HG03469 (cell line): ENCODE results near the gene LRP1-AS.

Experiments
- ATAC-seq: cut with Tn5 transposase; IDR thresholded peaks from one replicate; pipeline ENCODE4 v1.9.1; 2021; ENCODE audit warnings: mild to moderate bottlenecking, moderate library complexity, moderate number of reproducible peaks; ENCODE audit not compliant: unreplicated experiment

Gene LRP1-AS

GRCh38 chr12:57142121-57142520 lies 5.3 kb downstream of the LRP1-AS start:
- no peak for ATAC-seq

DNA sequence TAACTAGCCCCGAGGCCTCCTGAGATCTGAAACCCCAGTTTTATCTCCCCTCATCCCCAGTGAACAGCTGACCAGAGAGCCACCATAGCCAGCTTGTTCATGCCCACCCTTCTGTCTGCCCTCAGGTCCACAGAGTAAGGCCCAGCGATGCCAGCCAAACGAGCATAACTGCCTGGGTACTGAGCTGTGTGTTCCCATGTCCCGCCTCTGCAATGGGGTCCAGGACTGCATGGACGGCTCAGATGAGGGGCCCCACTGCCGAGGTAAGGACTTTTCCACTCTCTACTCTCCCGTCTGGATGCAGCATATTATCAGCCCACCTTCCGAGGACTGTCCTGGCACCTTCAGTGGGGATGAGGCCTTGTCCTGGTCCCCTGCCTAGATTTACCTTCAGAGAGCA lies 6.2 kb downstream of the LRP1-AS start:
- ATAC-seq, result no peak

- ATAC-seq, result no peak
These were observed 7.4 kb downstream of the LRP1-AS start for GRCh38 chr12:57139796-57140649.

- ATAC-seq, result no peak
These were observed 8.7 kb downstream of the LRP1-AS start for GRCh38 chr12:57138526-57139272.

GRCh38 chr12:57135527-57136326 lies 11.7 kb downstream of the LRP1-AS start:
- ATAC-seq, result no peak

DNA sequence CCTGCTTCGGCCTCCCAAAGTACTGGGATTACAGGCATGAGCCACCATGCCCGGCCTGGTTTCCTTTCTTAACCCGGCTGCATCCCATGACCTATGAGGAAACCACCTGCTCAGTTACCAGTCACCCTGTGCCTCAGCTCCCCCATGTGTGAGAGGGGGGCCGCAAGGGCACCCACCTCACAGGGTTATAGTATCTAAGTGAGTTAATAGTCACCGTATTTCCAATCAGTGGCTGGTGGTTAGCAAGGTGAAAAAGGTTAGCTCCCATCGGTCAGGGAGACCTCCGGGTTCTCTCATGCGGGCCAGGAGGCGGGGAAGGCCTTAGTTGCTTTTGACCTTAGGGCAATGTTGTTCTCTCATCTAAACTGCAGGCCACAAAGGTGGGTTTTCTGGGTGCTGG lies 12.5 kb downstream of the LRP1-AS start:
- no peak for ATAC-seq

DNA sequence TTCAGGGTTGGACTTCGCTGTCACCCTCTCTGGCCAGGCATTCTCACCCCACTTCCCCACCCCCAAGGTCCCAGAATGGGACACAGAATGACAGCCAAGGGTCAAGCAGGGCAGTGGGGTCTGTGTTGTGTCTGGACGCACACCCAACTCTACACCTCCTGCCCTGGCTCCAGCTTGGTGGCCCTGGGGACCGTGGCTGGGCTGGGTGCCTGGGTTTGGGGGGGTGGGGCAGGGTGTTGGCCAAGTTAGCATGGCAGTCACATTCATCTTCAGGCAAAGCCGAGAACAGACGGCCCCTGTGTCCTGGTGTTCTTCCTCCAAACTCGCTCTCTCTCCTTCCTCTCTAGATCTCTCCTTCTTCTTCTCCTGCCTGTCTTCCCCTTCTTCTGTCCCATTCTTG lies 13.5 kb downstream of the LRP1-AS start:
- no peak for ATAC-seq

GRCh38 chr12:57133013-57133569 lies 14.3 kb downstream of the LRP1-AS start:
- no peak for ATAC-seq

- ATAC-seq, result no peak
These were observed 15.3 kb downstream of the LRP1-AS start for GRCh38 chr12:57131896-57132744.

DNA sequence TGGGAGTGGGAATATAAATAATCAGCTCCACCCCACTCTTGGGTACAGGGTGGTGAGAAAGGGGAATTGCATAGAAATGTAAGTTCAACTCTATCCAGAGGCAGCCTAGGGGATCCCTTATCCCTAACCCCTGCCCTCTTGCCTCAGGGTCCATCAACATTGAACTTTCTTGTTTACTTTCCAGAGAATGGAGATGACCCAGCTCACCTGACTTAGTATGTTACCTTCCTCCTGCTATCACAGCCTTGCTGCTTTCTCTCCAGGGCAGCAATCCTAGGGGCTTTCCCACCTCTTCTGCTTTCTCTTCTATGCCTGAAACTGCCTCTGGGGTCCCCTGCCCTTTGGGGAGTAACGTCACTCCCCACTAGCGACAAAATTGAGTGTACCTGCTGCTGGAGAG lies 16.5 kb downstream of the LRP1-AS start:
- ATAC-seq, result no peak

DNA sequence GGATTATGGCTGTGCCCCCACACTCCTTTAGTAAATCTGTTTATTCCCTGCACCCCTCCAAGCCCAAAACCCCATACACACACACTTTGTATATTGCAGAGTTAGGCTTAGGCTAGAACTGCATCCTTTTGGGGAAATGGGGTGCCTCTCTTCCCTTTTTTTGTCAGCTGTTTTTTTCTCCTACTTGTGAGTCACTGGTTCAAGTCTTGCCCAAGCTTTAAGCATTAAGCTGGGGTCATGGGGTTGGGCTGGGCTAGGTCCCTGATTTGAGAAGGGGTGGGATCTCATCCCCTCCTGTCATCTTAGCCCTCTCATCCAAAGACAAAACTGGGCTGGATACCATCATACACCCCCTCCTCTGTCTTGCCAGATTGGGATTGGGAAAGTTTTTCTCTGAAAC lies 17.5 kb downstream of the LRP1-AS start:
- no peak for ATAC-seq

GRCh38 chr12:57129321-57129842 lies 18.0 kb downstream of the LRP1-AS start:
- no peak for ATAC-seq

GRCh38 chr12:57128519-57129247 lies 18.7 kb downstream of the LRP1-AS start:
- no peak for ATAC-seq

DNA sequence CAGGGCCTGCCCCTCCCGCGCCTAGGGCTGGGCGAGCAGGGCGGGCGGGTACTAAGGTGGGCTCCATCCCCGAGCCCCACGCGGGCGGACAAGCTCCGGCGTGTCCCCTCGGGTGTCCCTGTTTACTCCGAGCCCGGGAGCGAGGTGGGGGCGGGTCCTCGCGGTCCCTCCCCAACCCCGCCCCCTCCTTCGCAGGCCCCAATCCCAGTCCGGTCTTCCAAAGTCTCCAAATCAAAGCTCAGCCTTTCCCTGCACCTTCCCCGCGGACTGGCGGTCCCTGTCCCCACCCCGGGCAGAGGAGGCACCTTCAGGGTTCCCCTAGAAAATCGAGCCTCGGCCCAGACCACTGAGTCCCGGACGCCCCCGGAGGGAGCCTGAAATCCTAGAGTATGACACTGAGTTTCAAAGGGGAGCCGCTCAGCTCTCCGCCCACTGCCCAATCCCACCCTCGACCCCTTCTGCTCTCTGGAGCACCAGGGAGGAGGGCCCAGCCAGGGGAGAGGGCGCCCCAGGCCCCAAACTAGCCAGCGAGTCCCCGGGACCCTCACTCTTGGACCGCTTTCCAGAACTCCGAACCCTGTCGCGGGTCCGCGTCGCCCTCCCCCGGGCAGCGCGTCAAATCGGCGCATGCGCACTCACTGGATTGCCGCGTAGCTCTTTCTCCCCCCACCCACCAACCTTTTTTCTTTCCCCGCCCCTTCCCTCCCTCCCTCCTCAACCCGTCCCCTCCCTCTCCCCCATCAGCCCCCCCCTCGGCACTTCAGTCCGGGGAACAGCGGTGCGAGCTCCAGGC lies 19.5 kb downstream of the LRP1-AS start, which contains the start of gene LRP1:
Gene LRP1 (plus strand): TSS at position 758 of the 793 bp plus-strand sequence. CDS start 482 bp downstream, outside the sequence.
- ATAC-seq, result no peak

- no peak for ATAC-seq
These were observed 20.2 kb downstream of the LRP1-AS start for GRCh38 chr12:57127101-57127725.

GRCh38 chr12:57126561-57126960 lies 20.9 kb downstream of the LRP1-AS start:
- ATAC-seq, result no peak

- no peak for ATAC-seq
These were observed 21.4 kb downstream of the LRP1-AS start for GRCh38 chr12:57126061-57126460.
